Stomach (tissue), 9 donors: ENCODE measurements around the gene COX7A2L. TPM values are rescaled to one million over a fixed set of nuclear protein-coding genes. Genes with fewer than 3 reads are reported as not detected.

Experiments used
- DNase-seq, 2 donors: peaks; one replicate each; pipeline versions ENCODE4 v3.0.0 to v3.0.0-alpha.2; 2013 to 2019
- H3K27ac ChIP-seq, 5 donors: fragments of 200-600 bp in 4 of 5; sonication (generic) in 4 of 5; one replicate each; pipeline ENCODE4 v1.5.1; 2013 to 2019; ENCODE audit warnings: mild to moderate bottlenecking in 1 of 5, moderate library complexity in 1 of 5
- H3K27me3 ChIP-seq, 3 donors: fragments of 200-600 bp; sonication (generic); one replicate each; pipeline ENCODE4 v1.5.1; 2017 to 2019; ENCODE audit warnings: mixed run types in 1 of 3
- H3K36me3 ChIP-seq, 4 donors: fragments of 200-600 bp; sonication (generic); 1 replicate in 3 of 4; 2 replicates in 1 of 4; pipeline ENCODE4 v1.5.1; 2016 to 2019
- H3K4me1 ChIP-seq, 4 donors: fragments of 200-600 bp; sonication (generic); one replicate each; pipeline ENCODE4 v1.5.1; 2016 to 2019
- H3K4me3 ChIP-seq, 4 donors: fragments of 200-600 bp; sonication (generic) in 3 of 4; one replicate each; pipeline ENCODE4 v1.5.1; 2016 to 2019; ENCODE audit warnings: mild to moderate bottlenecking in 1 of 4
- H3K9me3 ChIP-seq, 4 donors: fragments of 200-600 bp; sonication (generic); one replicate each; pipeline ENCODE4 v1.5.1; 2016 to 2019
- CTCF ChIP-seq, 7 experiments: fragments of 450-650 bp in 4 of 7; fragments of 200-600 bp in 3 of 7; sonication (generic) in 3 of 7; IDR thresholded peaks; one replicate each; pipeline ENCODE4 v1.5.1; 2016 to 2019; ENCODE audit warnings: antibody characterized with exemption in 7 of 7, control low read depth in 2 of 7, mild to moderate bottlenecking in 1 of 7
- EP300 ChIP-seq: sonication (generic); formaldehyde crosslinking; IDR thresholded peaks from one replicate; pipeline ENCODE4 v1.6.1; 2017; ENCODE audit warnings: antibody characterized with exemption
- POLR2A ChIP-seq, 4 donors: fragments of 450-650 bp; IDR thresholded peaks; one replicate each; pipeline ENCODE4 v1.6.1; 2016; ENCODE audit warnings: antibody characterized with exemption in 4 of 4, control low read depth in 2 of 4, mild to moderate bottlenecking in 1 of 4, moderate library complexity in 1 of 4
- POLR2AphosphoS5 ChIP-seq, 3 donors: sonication (generic); formaldehyde crosslinking; IDR thresholded peaks; one replicate each; pipeline ENCODE4 v1.6.1; 2016; ENCODE audit warnings: antibody characterized with exemption in 3 of 3
- WGBS, 5 donors: extraction: QIAGEN DNeasy Blood & Tissue Kit in 3 of 5; methylation state at CpG; one replicate each; pipeline versions ENCODE4 v1.1.5 to v1.1.7; 2013 to 2018; 5-methylcytosine and 5-hydroxymethylcytosine counted together
- intact Hi-C: fragments of 100-400 bp; cut with DNase I; formaldehyde crosslinking; loops from one replicate; pipeline ENCODE4 v1.15.1; 2023; ENCODE audit warnings: low total_unique reads
- polyA plus RNA-seq, 3 donors: library from polyadenylated mRNA; stranded (reverse); fragments of 200-250 nt; gene quantifications; one replicate each; pipeline ENCODE4 v1.2.3, GENCODE V29; 2013
- total RNA-seq, 5 donors: library from RNA; depleted of rRNA; stranded (reverse); fragments of >200 nt; gene quantifications; one replicate each; pipeline versions ENCODE4 v1.1.0 to v1.2.3, GENCODE V29; 2014 to 2016
- donor health status: healthy with polysubstance abuse.
- donor health status: Bipolar disorder and iron deficiency.
- donor health status: healthy.

COX7A2L gene
- total and polyA plus RNA-seq, 8 donors: 36.2 to 222 (median 100) TPM

GRCh38 chr2:42312106-42312505 lies 48.9 kb downstream of the COX7A2L start:
- no peaks in the 10 kb centered on the region for H3K9me3 ChIP-seq
- H3K4me1 ChIP-seq: peaks cover 0 to 16% (median 7%) of the 10 kb centered on the region in 4 donors
- H3K27me3 ChIP-seq: no peaks in the 10 kb centered on the region
- WGBS, 5 donors: 16 to 60% (median 42%) methylated on average over 4 of the region's 4 CpGs
- H3K27ac ChIP-seq: peak overlapping the region in 3 of 5 donors; percentile 15 to 20 (median 16)
- peaks cover 0 to 50% (median 29%) of the 10 kb centered on the region in 4 donors for H3K36me3 ChIP-seq
- intact Hi-C loops: no loop called here
- H3K4me3 ChIP-seq: no peak overlapping the region
- TF ChIP-seq EP300 (no peak), CTCF (IDR thresholded peaks at IDR 0.05) (no peak), POLR2AphosphoS5 (IDR thresholded peaks at IDR 0.05) (no peak), POLR2A (IDR thresholded peaks at IDR 0.05) (no peak)
- DNase-seq: peak in 1 of 2 donors; percentile 27

GRCh38 chr2:42310007-42310515 lies 51.0 kb downstream of the COX7A2L start:
- TF ChIP-seq POLR2A (IDR thresholded peaks at IDR 0.05) (no peak), CTCF (IDR thresholded peaks at IDR 0.05) (no peak), EP300 (no peak), POLR2AphosphoS5 (IDR thresholded peaks at IDR 0.05) (no peak)

GRCh38 chr2:42309366-42309765 lies 51.7 kb downstream of the COX7A2L start:
- WGBS, 5 donors: 85 to 97% (median 94%) methylated on average over 2 of the region's 2 CpGs
- intact Hi-C loops: no loop called here
- H3K27ac ChIP-seq: no peak overlapping the region
- peaks cover 6 to 42% (median 32%) of the 10 kb centered on the region in 4 donors for H3K36me3 ChIP-seq
- TF ChIP-seq POLR2AphosphoS5 (IDR thresholded peaks at IDR 0.05) (no peak), CTCF (IDR thresholded peaks at IDR 0.05) (no peak), POLR2A (IDR thresholded peaks at IDR 0.05) (no peak), EP300 (no peak)
- H3K9me3 ChIP-seq: no peaks in the 10 kb centered on the region
- DNase-seq: no peak
- no peaks in the 10 kb centered on the region for H3K27me3 ChIP-seq
- H3K4me3 ChIP-seq: no peak overlapping the region
- peaks cover 0 to 10% (median 7%) of the 10 kb centered on the region in 4 donors for H3K4me1 ChIP-seq

More at GRCh38 chr2:42310007-42310515, 51.0 kb downstream of the COX7A2L start:
- Histone ChIP-seq H3K27me3 (no peaks in the 10 kb centered on the region), H3K27ac (no peak overlapping the region), H3K4me1 (peaks cover 0 to 16% (median 7%) of the 10 kb centered on the region in 4 donors), H3K36me3 (peaks cover 0 to 42% (median 25%) of the 10 kb centered on the region in 4 donors), H3K9me3 (no peaks in the 10 kb centered on the region), H3K4me3 (no peak overlapping the region)
- intact Hi-C loops: no loop called here
- WGBS, 5 donors: 94 to 100% (median 100%) methylated on average over 1 of the region's 1 CpG
- DNase-seq: no peak

GRCh38 chr2:42307180-42307579 lies 53.8 kb downstream of the COX7A2L start:
- no peaks in the 10 kb centered on the region for H3K27me3 ChIP-seq
- H3K9me3 ChIP-seq: no peaks in the 10 kb centered on the region
- no peak overlapping the region for H3K4me3 ChIP-seq
- intact Hi-C loops: no loop called here
- peaks cover 16 to 59% (median 53%) of the 10 kb centered on the region in 4 donors for H3K36me3 ChIP-seq
- no peak overlapping the region for H3K27ac ChIP-seq
- peaks cover 5 to 15% (median 7%) of the 10 kb centered on the region in 4 donors for H3K4me1 ChIP-seq
- no peak for TF ChIP-seq POLR2A (IDR thresholded peaks at IDR 0.05)
- TF ChIP-seq EP300: no peak
- no peak for TF ChIP-seq CTCF (IDR thresholded peaks at IDR 0.05)
- no peak for TF ChIP-seq POLR2AphosphoS5 (IDR thresholded peaks at IDR 0.05)
- DNase-seq: no peak
